Measurements from ENCODE around the gene CHCHD4. TPM values are rescaled to one million over a fixed set of nuclear protein-coding genes. Genes with fewer than 3 reads are reported as not detected.

The CHCHD4 gene
- polyA plus RNA-seq, 1 experiment = 6.7 TPM

DNA sequence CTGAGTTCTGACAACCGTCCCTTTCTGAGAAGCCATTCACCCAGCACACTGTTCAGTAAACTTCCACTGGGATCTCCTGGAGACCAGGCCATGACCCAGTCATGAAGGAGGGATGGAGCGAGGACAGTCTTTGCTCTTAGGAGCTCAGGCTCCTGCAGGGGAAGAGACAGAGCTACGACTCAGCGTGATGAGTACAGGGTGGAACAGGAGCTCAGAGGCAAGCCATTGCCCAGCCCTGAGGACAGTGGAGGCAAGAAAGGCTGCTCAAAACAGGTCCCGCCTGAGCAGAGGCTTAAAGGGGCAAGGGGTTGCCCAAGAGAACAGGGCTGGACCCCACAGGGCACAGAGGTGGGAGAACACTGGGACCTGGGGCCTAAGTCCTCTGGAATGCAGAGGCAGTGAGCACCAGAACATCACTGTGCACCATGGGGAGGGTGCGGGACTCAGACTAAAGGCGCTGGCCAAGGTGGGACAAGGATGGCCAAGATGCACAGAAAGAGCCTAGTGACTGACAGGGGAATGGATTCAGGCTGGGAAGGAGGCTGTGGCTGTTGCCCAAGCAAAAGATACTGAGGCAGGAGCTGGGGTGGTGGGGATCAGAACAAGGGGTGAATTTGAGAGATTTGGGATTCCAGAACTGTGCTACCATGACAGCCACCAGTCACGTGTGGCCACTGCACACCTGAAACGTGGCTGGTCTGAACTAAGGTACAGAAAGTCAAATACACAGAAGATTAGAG is 26.0 kb upstream of the CHCHD4 start:
- ChIA-PET CTCF (interaction anchor here (1.0 to 1.5 kb wide), 3 partner anchors 10 to 1117 kb away, joined by 3 to 4 read pairs (median 3); no protein-coding TSS in a partner anchor), POLR2A (interaction anchor here (0.7 kb wide), 1 partner anchor 252 kb away, joined by 3 read pairs; the partner anchor contains the start of gene SLC6A6)
- no peak for DNase-seq (ENCODE audit: low read depth)
- no peaks in the 10 kb centered on the region for H3K27me3 ChIP-seq (ENCODE audit: control insufficient read depth, insufficient read depth, low read length)
- peaks cover 46% of the 10 kb centered on the region for H3K36me3 ChIP-seq (ENCODE audit: control insufficient read depth, insufficient read depth, low read length)
- no peak for TF ChIP-seq CTCF (IDR thresholded peaks at IDR 0.05; ENCODE audit: insufficient read depth, low read depth, low read length)
- H3K4me3 ChIP-seq (ENCODE audit: low read depth, low read length) = no peak overlapping the region

DNA sequence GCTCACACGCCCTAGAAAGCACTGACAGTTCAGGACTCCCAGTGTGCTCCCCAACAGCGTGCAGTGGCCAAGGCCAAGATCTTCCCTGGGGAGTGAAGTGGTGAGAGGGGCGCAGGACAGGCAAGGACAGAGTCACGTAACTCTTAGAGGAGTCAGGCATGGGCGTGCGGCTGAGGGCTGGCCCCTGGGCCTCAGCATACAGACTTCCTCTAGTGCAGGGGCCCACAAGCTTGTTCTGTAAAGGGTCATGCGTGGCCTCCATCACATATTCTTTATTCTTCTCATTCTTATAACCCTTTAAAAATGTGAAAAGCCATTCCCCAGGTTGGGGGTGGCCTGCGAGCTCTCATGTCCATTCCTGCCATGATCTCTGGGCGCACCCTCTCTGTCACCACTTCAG is 25.4 kb upstream of the CHCHD4 start:
- ChIA-PET POLR2A (no interaction called here), CTCF (interaction anchor here (1.0 to 1.5 kb wide), 3 partner anchors 10 to 1118 kb away, joined by 3 to 4 read pairs (median 3); no protein-coding TSS in a partner anchor)
- no peak overlapping the region for H3K4me3 ChIP-seq (ENCODE audit: low read depth, low read length)
- no peaks in the 10 kb centered on the region for H3K27me3 ChIP-seq (ENCODE audit: control insufficient read depth, insufficient read depth, low read length)
- peaks cover 45% of the 10 kb centered on the region for H3K36me3 ChIP-seq (ENCODE audit: control insufficient read depth, insufficient read depth, low read length)
- no peak for DNase-seq (ENCODE audit: low read depth)
- TF ChIP-seq CTCF (IDR thresholded peaks at IDR 0.05; ENCODE audit: insufficient read depth, low read depth, low read length) = no peak

- no peak for TF ChIP-seq CTCF (IDR thresholded peaks at IDR 0.05; ENCODE audit: insufficient read depth, low read depth, low read length)
- POLR2A ChIA-PET = no interaction called here
These were observed 23.6 kb upstream of the CHCHD4 start for GRCh38 chr3:14148041-14148985.

DNA sequence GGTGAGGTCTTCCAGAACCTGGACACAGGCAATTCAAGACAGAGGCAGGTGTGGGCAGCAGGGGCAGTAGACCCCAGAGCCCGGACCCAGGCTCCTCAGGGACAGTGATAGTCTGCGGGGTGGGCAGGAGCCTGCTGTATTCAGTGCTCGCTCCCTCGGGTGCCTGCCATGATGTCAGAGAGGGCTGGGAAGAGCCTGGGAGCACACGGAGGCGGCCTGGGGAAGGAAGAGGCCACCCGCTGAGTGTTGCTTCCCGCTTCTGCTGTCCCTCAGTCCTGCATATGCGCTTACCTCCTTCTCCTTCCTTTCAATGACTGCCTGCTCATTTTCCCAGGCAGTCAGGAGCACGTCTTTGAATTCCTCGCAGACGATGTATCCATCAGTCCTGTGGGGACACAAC is 22.9 kb upstream of the CHCHD4 start:
- ChIA-PET CTCF (no interaction called here), POLR2A (no interaction called here)
- peaks cover 35% of the 10 kb centered on the region for H3K36me3 ChIP-seq (ENCODE audit: control insufficient read depth, insufficient read depth, low read length)
- DNase-seq (ENCODE audit: low read depth) = no peak
- H3K4me3 ChIP-seq (ENCODE audit: low read depth, low read length) = no peak overlapping the region
- no peaks in the 10 kb centered on the region for H3K27me3 ChIP-seq (ENCODE audit: control insufficient read depth, insufficient read depth, low read length)
- TF ChIP-seq CTCF (IDR thresholded peaks at IDR 0.05; ENCODE audit: insufficient read depth, low read depth, low read length) = no peak

More at GRCh38 chr3:14148041-14148985, 23.6 kb upstream of the CHCHD4 start:
- Histone ChIP-seq H3K36me3 (ENCODE audit: control insufficient read depth, insufficient read depth, low read length) (peaks cover 38% of the 10 kb centered on the region), H3K27me3 (ENCODE audit: control insufficient read depth, insufficient read depth, low read length) (no peaks in the 10 kb centered on the region), H3K4me3 (ENCODE audit: low read depth, low read length) (no peak overlapping the region)
- no peak for DNase-seq (ENCODE audit: low read depth)
- CTCF ChIA-PET = interaction anchor here (0.8 kb wide), 1 partner anchor 320 kb away, joined by 4 read pairs; no protein-coding TSS in a partner anchor

DNA sequence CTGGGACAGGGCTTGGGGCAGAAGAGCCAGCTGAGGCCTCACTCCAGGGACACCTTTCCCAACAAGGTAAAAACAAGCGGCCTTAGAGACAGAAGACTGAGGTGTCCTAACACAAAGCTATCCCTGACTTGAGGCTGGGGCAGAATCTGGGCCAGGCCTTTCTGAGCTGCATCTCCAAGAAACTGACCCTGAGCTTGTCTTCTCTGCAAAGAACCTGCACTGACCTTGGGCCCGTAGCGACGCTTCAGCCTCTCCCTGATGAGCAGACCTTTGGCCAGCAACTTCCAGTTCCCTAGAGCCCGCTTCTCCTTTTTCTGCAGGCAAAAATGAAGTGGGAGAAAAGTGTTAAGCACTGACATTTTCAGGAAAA is 22.4 kb upstream of the CHCHD4 start:
- no peaks in the 10 kb centered on the region for H3K27me3 ChIP-seq (ENCODE audit: control insufficient read depth, insufficient read depth, low read length)
- H3K4me3 ChIP-seq (ENCODE audit: low read depth, low read length) = no peak overlapping the region
- CTCF ChIA-PET = interaction anchor here (1.3 kb wide), 1 partner anchor 19 kb away, joined by 3 read pairs; no protein-coding TSS in a partner anchor
- peaks cover 30% of the 10 kb centered on the region for H3K36me3 ChIP-seq (ENCODE audit: control insufficient read depth, insufficient read depth, low read length)
- DNase-seq (ENCODE audit: low read depth) = no peak
- no peak for TF ChIP-seq CTCF (IDR thresholded peaks at IDR 0.05; ENCODE audit: insufficient read depth, low read depth, low read length)
- POLR2A ChIA-PET = no interaction called here
